HCT116 (cell line): ENCODE measurements around the gene TATDN2. TPM values are rescaled to one million over a fixed set of nuclear protein-coding genes. Genes with fewer than 3 reads are reported as not detected.

Experiments used
- ATAC-seq: fragments of 200-7000 bp; cut with Tn5 transposase; 2 replicates; pipeline ENCODE4 v1.9.1; 2020; ENCODE audit warnings: mild to moderate bottlenecking, moderate library complexity
- BruUV-seq: library from RNA; stranded (reverse); fragments of 400-500 nt; replicated peaks from 2 replicates; lab custom pipeline; 2021; lab: Mats Ljungman, UMichigan
- CTCF ChIA-PET: fragments of 300-600 bp; sonication (Branson Sonifier 250); formaldehyde crosslinking; loops from one replicate; lab custom pipeline; 2021; ENCODE audit warnings: antibody characterized with exemption; lab: Charles Lee
- POLR2A ChIA-PET: fragments of 300-600, 350-600 bp; sonication (Branson Sonifier 250); formaldehyde crosslinking; loops from one replicate; lab custom pipeline; 2021; ENCODE audit warnings: antibody characterized with exemption; lab: Charles Lee
- RAD21 ChIA-PET, 2 experiments: fragments of 300-600 bp; sonication (Branson Sonifier 250); formaldehyde crosslinking; loops; one replicate each; lab custom pipeline; 2023; ENCODE audit warnings: low total read pairs in 2 of 2; ENCODE audit not compliant: uncharacterized antibody in 2 of 2, unreplicated experiment in 2 of 2, low non-redundant PET in 1 of 2; lab: Charles Lee
- DNase-seq: peaks from one replicate; pipeline ENCODE4 v3.0.0-alpha.2; 2010; ENCODE audit warnings: low read depth, low spot score
- H2AFZ ChIP-seq: fragments of 200-600 bp; shearing (Covaris generic), sonication (generic); 2 replicates; pipeline ENCODE4 v1.6.1; 2017; ENCODE audit warnings: low read depth, mixed run types, mixed read lengths, antibody characterized with exemption, low read length; ENCODE audit not compliant: poor library complexity, severe bottlenecking
- H3K27ac ChIP-seq: 2 replicates; pipeline ENCODE4 v1.5.1; 2012; ENCODE audit warnings: low read depth, low read length
- H3K27me3 ChIP-seq: fragments of 200-600 bp; sonication (generic); 2 replicates; pipeline ENCODE4 v1.6.1; 2016; ENCODE audit warnings: mixed run types, low read length, mixed read lengths; ENCODE audit not compliant: insufficient read depth
- H3K36me3 ChIP-seq, 2 experiments: fragments of 200-500 bp in 1 of 2; fragments of 200-600 bp in 1 of 2; sonication (Bioruptor generic) in 1 of 2; sonication (generic) in 1 of 2; 2 replicates each; pipeline versions ENCODE4 v1.5.1 to v1.6.1; 2014 to 2016; ENCODE audit warnings: low read length in 2 of 2, inconsistent platforms in 1 of 2, mixed read lengths in 1 of 2, mixed run types in 1 of 2; ENCODE audit not compliant: insufficient read depth in 2 of 2, control insufficient read depth in 1 of 2
- H3K4me1 ChIP-seq, 2 experiments: fragments of 200-600 bp in 1 of 2; sonication (generic) in 1 of 2; 2 replicates each; pipeline versions ENCODE4 v1.5.1 to v1.6.1; 2012 to 2017; ENCODE audit warnings: low read length in 2 of 2, inconsistent platforms in 1 of 2, mild to moderate bottlenecking in 1 of 2, mixed read lengths in 1 of 2, mixed run types in 1 of 2, moderate library complexity in 1 of 2; ENCODE audit not compliant: insufficient read depth in 2 of 2, control insufficient read depth in 1 of 2
- H3K4me2 ChIP-seq: fragments of 200-600 bp; sonication (generic); 2 replicates; pipeline ENCODE4 v1.6.1; 2017; ENCODE audit warnings: mixed run types, low read length, mixed read lengths
- H3K4me3 ChIP-seq, 2 experiments: fragments of 200-600 bp in 1 of 2; sonication (generic) in 1 of 2; replicated peaks in 1 of 2; 2 replicates each; pipeline ENCODE4 v1.5.1; 2011 to 2016; ENCODE audit warnings: low read length in 2 of 2, control low read depth in 1 of 2, low read depth in 1 of 2, mild to moderate bottlenecking in 1 of 2, mixed read lengths in 1 of 2, mixed run types in 1 of 2
- H3K79me2 ChIP-seq: fragments of 200-600 bp; sonication (generic); 2 replicates; pipeline ENCODE4 v1.6.1; 2017; ENCODE audit warnings: mild to moderate bottlenecking, mixed run types, low read length, moderate library complexity, mixed read lengths; ENCODE audit not compliant: insufficient read depth
- H3K9ac ChIP-seq: fragments of 200-600 bp; sonication (generic); 2 replicates; pipeline ENCODE4 v1.6.1; 2016; ENCODE audit warnings: low read length, mixed read lengths
- H3K9me2 ChIP-seq: fragments of 200-600 bp; sonication (generic), shearing (Covaris generic); 2 replicates; pipeline ENCODE4 v1.6.1; 2017; ENCODE audit warnings: mixed run types, mild to moderate bottlenecking, moderate library complexity; ENCODE audit not compliant: insufficient read depth
- H3K9me3 ChIP-seq, 2 experiments: fragments of 200-500 bp in 1 of 2; fragments of 200-600 bp in 1 of 2; sonication (Bioruptor generic) in 1 of 2; sonication (generic) in 1 of 2; 2 replicates each; pipeline ENCODE4 v1.6.1; 2014 to 2017; ENCODE audit warnings: low read length in 2 of 2, mixed read lengths in 2 of 2, inconsistent platforms in 1 of 2, low read depth in 1 of 2, mild to moderate bottlenecking in 1 of 2, mixed run types in 1 of 2, moderate library complexity in 1 of 2; ENCODE audit not compliant: control insufficient read depth in 1 of 2, insufficient read depth in 1 of 2
- H4K20me1 ChIP-seq: fragments of 200-600 bp; sonication (generic), shearing (Covaris generic); 2 replicates; pipeline ENCODE4 v1.6.1; 2017; ENCODE audit warnings: mixed run types, mild to moderate bottlenecking, moderate library complexity; ENCODE audit not compliant: insufficient read depth
- CBX3 ChIP-seq: IDR thresholded peaks from 2 replicates; pipeline ENCODE4 v1.6.1; 2012; ENCODE audit warnings: low read depth
- CTCF ChIP-seq, 3 experiments: fragments of 200-600 bp in 1 of 3; sonication (generic) in 1 of 3; IDR thresholded peaks in 2 of 3; conservative IDR thresholded peaks in 1 of 3; 2 replicates each; pipeline ENCODE4 v1.5.1; 2012 to 2017; ENCODE audit warnings: low read depth in 2 of 3, low read length in 2 of 3, antibody characterized with exemption in 1 of 3, borderline replicate concordance in 1 of 3, control low read depth in 1 of 3, mild to moderate bottlenecking in 1 of 3, mixed read lengths in 1 of 3, mixed run types in 1 of 3, moderate library complexity in 1 of 3; ENCODE audit not compliant: insufficient read depth in 1 of 3
- EGR1 ChIP-seq: IDR thresholded peaks from 2 replicates; pipeline ENCODE4 v1.6.1; 2012; ENCODE audit warnings: low read depth
- EZH2 ChIP-seq: fragments of 200-600 bp; sonication (generic); IDR thresholded peaks from 2 replicates; pipeline ENCODE4 v1.6.1; 2017; ENCODE audit warnings: antibody characterized with exemption, mixed run types
- FOSL1 ChIP-seq: IDR thresholded peaks from 2 replicates; pipeline ENCODE4 v1.6.1; 2012; ENCODE audit warnings: low read depth
- JUND ChIP-seq: IDR thresholded peaks from 2 replicates; pipeline ENCODE4 v1.6.1; 2012
- POLR2A ChIP-seq: IDR thresholded peaks from 2 replicates; pipeline ENCODE4 v1.7.0; 2011; ENCODE audit warnings: borderline replicate concordance; ENCODE audit not compliant: insufficient read depth, insufficient read length; ENCODE audit errors: extremely low read depth
- REST ChIP-seq: IDR thresholded peaks from 2 replicates; pipeline ENCODE4 v1.6.1; 2012; ENCODE audit warnings: low read depth
- SIN3A ChIP-seq: IDR thresholded peaks from 2 replicates; pipeline ENCODE4 v1.6.1; 2012; ENCODE audit warnings: low read depth
- ZFX ChIP-seq: fragments of 450-650 bp; IDR thresholded peaks from 2 replicates; pipeline ENCODE4 v1.6.1; 2017
- intact Hi-C: fragments of 100-400 bp; cut with micrococcal nuclease; formaldehyde crosslinking; loops from 2 replicates; pipeline ENCODE4 v1.10.0; 2022
- total RNA-seq: library from RNA; stranded (reverse); gene quantifications from one replicate; pipeline ENCODE4 v1.2.1, GENCODE V29; 2021; ENCODE audit not compliant: unreplicated experiment
- TF ChIP-seq, protein P1 (sequence below): IDR thresholded peaks from 2 replicates; pipeline ENCODE4 v1.6.1; 2012
- TF ChIP-seq, protein P2 (sequence below): IDR thresholded peaks from 2 replicates; pipeline ENCODE4 v1.6.1; 2011; ENCODE audit warnings: mild to moderate bottlenecking, low read length, moderate library complexity; ENCODE audit not compliant: insufficient replicate concordance; ENCODE audit errors: extremely low read depth
- TF ChIP-seq, protein P3 (sequence below): IDR thresholded peaks from 2 replicates; pipeline ENCODE4 v1.6.1; 2012

Gene TATDN2
- total RNA-seq, 1 experiment from 2014 or later, result 26.8 TPM

GRCh38 chr3:10305331-10305902, 57.2 kb downstream of the TATDN2 start:
- Histone ChIP-seq H2AFZ (no peak overlapping the region), H3K4me3 (no peak overlapping the region), H3K36me3 (peaks cover 44 to 60% of the 10 kb centered on the region in 2 experiments), H3K9ac (no peak overlapping the region), H3K4me2 (no peak overlapping the region), H3K9me2 (no peaks in the 10 kb centered on the region), H3K4me1 (no peaks in the 10 kb centered on the region), H3K9me3 (no peaks in the 10 kb centered on the region), H3K27ac (no peak overlapping the region), H4K20me1 (no peaks in the 10 kb centered on the region), H3K79me2 (no peaks in the 10 kb centered on the region; the same call in 1 of the 2 replicates), H3K27me3 (no peaks in the 10 kb centered on the region)
- TF ChIP-seq CBX3 (no peak), FOSL1 (no peak)
- intact Hi-C loops, result no loop called here
- DNase-seq (no peak), ATAC-seq (no peak)
- CTCF ChIA-PET, result no interaction called here
- POLR2A ChIA-PET, result no interaction called here
- RAD21 ChIA-PET, result no interaction called here
- BruUV-seq, result no TSS peak

DNA sequence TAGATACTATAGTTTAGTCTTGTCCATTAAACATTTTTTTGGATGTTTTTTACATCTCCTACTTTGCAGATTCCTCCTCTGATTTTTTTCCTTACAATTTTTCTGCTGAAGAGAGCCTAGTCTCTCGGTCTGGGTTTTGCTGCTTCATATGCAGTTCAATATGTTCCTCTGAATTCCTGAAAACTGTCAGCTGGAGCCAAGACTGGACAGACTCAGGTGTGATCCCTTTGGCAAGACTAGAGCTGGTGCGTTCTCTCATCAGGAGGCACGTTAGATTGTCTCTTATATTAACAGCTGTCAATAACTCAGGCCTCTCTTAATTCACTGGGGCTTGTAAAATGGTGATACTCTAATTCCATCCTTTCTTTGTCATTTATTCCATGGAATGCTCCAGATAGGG, 57.9 kb downstream of the TATDN2 start:
- ChIA-PET RAD21 (no interaction called here), CTCF (no interaction called here), POLR2A (no interaction called here)
- ATAC-seq (no peak), DNase-seq (no peak)
- Histone ChIP-seq H3K36me3 (peaks cover 48 to 60% of the 10 kb centered on the region in 2 experiments), H3K4me2 (no peak overlapping the region), H4K20me1 (no peaks in the 10 kb centered on the region), H3K4me3 (no peak overlapping the region), H3K9me3 (no peaks in the 10 kb centered on the region), H3K9ac (no peak overlapping the region), H3K27me3 (no peaks in the 10 kb centered on the region), H2AFZ (no peak overlapping the region), H3K4me1 (no peaks in the 10 kb centered on the region), H3K9me2 (no peaks in the 10 kb centered on the region), H3K27ac (no peak overlapping the region), H3K79me2 (no peaks in the 10 kb centered on the region; the same call in 1 of the 2 replicates)
- intact Hi-C loops, result no loop called here
- BruUV-seq, result no TSS peak
- TF ChIP-seq JUND (no peak), POLR2A (no peak), REST (no peak), SIN3A (no peak), ZFX (no peak), EZH2 (no peak), CTCF (IDR thresholded peaks at IDR 0.05 in 2 of 3, conservative IDR thresholded peaks at IDR 0.05 in 1 of 3; ENCODE audit: borderline replicate concordance in 1 of 3, insufficient read depth in 1 of 3, low read depth in 2 of 3, low read length in 2 of 3) (no peak), EGR1 (no peak)
- TF ChIP-seq, protein P1, sequence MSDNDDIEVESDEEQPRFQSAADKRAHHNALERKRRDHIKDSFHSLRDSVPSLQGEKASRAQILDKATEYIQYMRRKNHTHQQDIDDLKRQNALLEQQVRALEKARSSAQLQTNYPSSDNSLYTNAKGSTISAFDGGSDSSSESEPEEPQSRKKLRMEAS, result no peak
- TF ChIP-seq, protein P2, sequence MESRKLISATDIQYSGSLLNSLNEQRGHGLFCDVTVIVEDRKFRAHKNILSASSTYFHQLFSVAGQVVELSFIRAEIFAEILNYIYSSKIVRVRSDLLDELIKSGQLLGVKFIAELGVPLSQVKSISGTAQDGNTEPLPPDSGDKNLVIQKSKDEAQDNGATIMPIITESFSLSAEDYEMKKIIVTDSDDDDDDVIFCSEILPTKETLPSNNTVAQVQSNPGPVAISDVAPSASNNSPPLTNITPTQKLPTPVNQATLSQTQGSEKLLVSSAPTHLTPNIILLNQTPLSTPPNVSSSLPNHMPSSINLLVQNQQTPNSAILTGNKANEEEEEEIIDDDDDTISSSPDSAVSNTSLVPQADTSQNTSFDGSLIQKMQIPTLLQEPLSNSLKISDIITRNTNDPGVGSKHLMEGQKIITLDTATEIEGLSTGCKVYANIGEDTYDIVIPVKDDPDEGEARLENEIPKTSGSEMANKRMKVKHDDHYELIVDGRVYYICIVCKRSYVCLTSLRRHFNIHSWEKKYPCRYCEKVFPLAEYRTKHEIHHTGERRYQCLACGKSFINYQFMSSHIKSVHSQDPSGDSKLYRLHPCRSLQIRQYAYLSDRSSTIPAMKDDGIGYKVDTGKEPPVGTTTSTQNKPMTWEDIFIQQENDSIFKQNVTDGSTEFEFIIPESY, result no peak
- TF ChIP-seq, protein P3, sequence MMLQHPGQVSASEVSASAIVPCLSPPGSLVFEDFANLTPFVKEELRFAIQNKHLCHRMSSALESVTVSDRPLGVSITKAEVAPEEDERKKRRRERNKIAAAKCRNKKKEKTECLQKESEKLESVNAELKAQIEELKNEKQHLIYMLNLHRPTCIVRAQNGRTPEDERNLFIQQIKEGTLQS, result no peak
